H1 (cell line): ENCODE results near the gene ZNF599.

ENCODE experiments used
- ATF2 ChIP-seq: IDR thresholded peaks from 2 replicates; pipeline ENCODE4 v1.6.1; 2012; ENCODE audit warnings: low read length, inconsistent platforms
- BACH1 ChIP-seq: IDR thresholded peaks from 2 replicates; pipeline ENCODE4 v1.6.1; 2012; ENCODE audit warnings: low read length, improper control_type of control experiment
- CREB1 ChIP-seq: IDR thresholded peaks from 2 replicates; pipeline ENCODE4 v1.6.1; 2012; ENCODE audit warnings: inconsistent platforms
- CTCF ChIP-seq, 3 experiments: IDR thresholded peaks; 1 replicate in 2 of 3; 2 replicates in 1 of 3; pipeline versions ENCODE4 v1.5.1 to v1.6.1; 2011; ENCODE audit warnings: low read length in 3 of 3, mild to moderate bottlenecking in 3 of 3, inconsistent platforms in 2 of 3, low read depth in 1 of 3, moderate library complexity in 1 of 3; ENCODE audit not compliant: insufficient read depth in 1 of 3; ENCODE audit errors: control extremely low read depth in 1 of 3
- EZH2 ChIP-seq: fragments of 200-600 bp; sonication (generic); IDR thresholded peaks from 2 replicates; pipeline ENCODE4 v1.7.1; 2012; ENCODE audit warnings: low read depth, mild to moderate bottlenecking, moderate library complexity, low read length, inconsistent platforms; ENCODE audit not compliant: severe bottlenecking
- GTF2F1 ChIP-seq: IDR thresholded peaks from 2 replicates; pipeline ENCODE4 v1.6.1; 2012; ENCODE audit warnings: low read depth, low read length, improper control_type of control experiment, borderline replicate concordance
- HDAC2 ChIP-seq, 2 experiments: fragments of 300-600 bp in 1 of 2; sonication (generic) in 1 of 2; IDR thresholded peaks; 2 replicates each; pipeline ENCODE4 v1.6.1; 2011 to 2012; ENCODE audit warnings: low read depth in 2 of 2, low read length in 2 of 2, mild to moderate bottlenecking in 2 of 2, moderate library complexity in 2 of 2, borderline replicate concordance in 1 of 2, inconsistent platforms in 1 of 2
- MAX ChIP-seq: IDR thresholded peaks from 2 replicates; pipeline ENCODE4 v1.6.1; 2012; ENCODE audit warnings: inconsistent platforms
- NANOG ChIP-seq: IDR thresholded peaks from 2 replicates; pipeline ENCODE4 v1.6.1; 2011; ENCODE audit warnings: low read length, low read depth, mild to moderate bottlenecking, inconsistent platforms; ENCODE audit not compliant: insufficient read depth, poor library complexity, severe bottlenecking
- POLR2A ChIP-seq, 2 experiments: IDR thresholded peaks; 1 replicate in 1 of 2; 2 replicates in 1 of 2; pipeline ENCODE4 v1.6.1; 2011; ENCODE audit warnings: low read depth in 2 of 2, low read length in 2 of 2, mild to moderate bottlenecking in 2 of 2; ENCODE audit errors: control extremely low read depth in 1 of 2
- POLR2AphosphoS5 ChIP-seq: IDR thresholded peaks from 2 replicates; pipeline ENCODE4 v1.6.1; 2011; ENCODE audit warnings: low read depth, low read length
- SP1 ChIP-seq: IDR thresholded peaks from 2 replicates; pipeline ENCODE4 v1.6.1; 2011; ENCODE audit warnings: low read depth, low read length
- TCF12 ChIP-seq: IDR thresholded peaks from 2 replicates; pipeline ENCODE4 v1.6.1; 2011; ENCODE audit warnings: low read depth, mild to moderate bottlenecking, low read length
- USF2 ChIP-seq: IDR thresholded peaks from 2 replicates; pipeline ENCODE4 v1.6.1; 2011; ENCODE audit warnings: low read length, improper control_type of control experiment

- peak in 2 of 3 experiments; percentile 61 to 76; a peak in 3 of 4 replicates for TF ChIP-seq CTCF (IDR thresholded peaks at IDR 0.05; ENCODE audit: control extremely low read depth in 1 of 3, insufficient read depth in 1 of 3, low read depth in 1 of 3, low read length in 3 of 3)
- TF ChIP-seq CREB1, result no peak
- TF ChIP-seq EZH2, result no peak
- peak; percentile 78 for TF ChIP-seq MAX
- no peak for TF ChIP-seq POLR2AphosphoS5
- no peak for TF ChIP-seq ATF2
- TF ChIP-seq HDAC2 (IDR thresholded peaks at IDR 0.05; ENCODE audit: borderline replicate concordance in 1 of 2, low read depth in 2 of 2, low read length in 2 of 2), result no peak
- TF ChIP-seq POLR2A (IDR thresholded peaks at IDR 0.05; ENCODE audit: control extremely low read depth in 1 of 2, low read depth in 2 of 2, low read length in 2 of 2), result no peak
- no peak for TF ChIP-seq NANOG
- TF ChIP-seq TCF12, result no peak
- TF ChIP-seq BACH1, result no peak
- 0 out of 2 replicates have a peak, but pooled peaks have one; percentile 4 for TF ChIP-seq USF2
- no peak for TF ChIP-seq SP1
- no peak for TF ChIP-seq GTF2F1
Observed at GRCh38 chr19:34712395-34713261, 60.4 kb downstream of the ZNF599 start.
